BJ (cell line): ENCODE results near the gene DLG2. TPM values are rescaled to one million over a fixed set of nuclear protein-coding genes. Genes with fewer than 3 reads are reported as not detected.

Experiments
- CTCF ChIA-PET: fragments of 350-600 bp; formaldehyde crosslinking; extraction: SDS; loops from one replicate; lab custom pipeline; 2021; ENCODE audit warnings: antibody characterized with exemption, inconsistent platforms; lab: Yijun Ruan, JAX
- POLR2A ChIA-PET: fragments of 300-600 bp; sonication (Branson Sonifier 250); formaldehyde crosslinking; extraction: SDS; loops from one replicate; lab custom pipeline; 2021; ENCODE audit warnings: antibody characterized with exemption; lab: Charles Lee
- DNase-seq: peaks from one replicate; pipeline ENCODE4 v3.0.0-alpha.2; 2011; ENCODE audit warnings: low read depth
- H3K27me3 ChIP-seq: 2 replicates; pipeline ENCODE4 v1.6.0; 2011; ENCODE audit warnings: low read length; ENCODE audit not compliant: control insufficient read depth, insufficient read depth
- H3K36me3 ChIP-seq: 2 replicates; pipeline ENCODE4 v1.5.1; 2011; ENCODE audit warnings: low read length; ENCODE audit not compliant: control insufficient read depth, insufficient read depth
- H3K4me3 ChIP-seq: 2 replicates; pipeline ENCODE4 v1.5.1; 2011; ENCODE audit warnings: low read depth, mild to moderate bottlenecking, control low read depth, low read length
- polyA plus RNA-seq: library from polyadenylated mRNA; depleted of rRNA; stranded (reverse); fragments of >200 nt; gene quantifications from 2 replicates; pipeline ENCODE4 v1.2.3, GENCODE V29; 2011
- TF ChIP-seq, protein P1 (sequence below): IDR thresholded peaks from 2 replicates; pipeline ENCODE4 v1.5.1; 2011; ENCODE audit warnings: low read depth, mild to moderate bottlenecking, control low read depth, inconsistent platforms, low read length, moderate library complexity; ENCODE audit not compliant: insufficient read depth

DLG2 gene
- polyA plus RNA-seq, 1 experiment: 0.28 TPM

DNA sequence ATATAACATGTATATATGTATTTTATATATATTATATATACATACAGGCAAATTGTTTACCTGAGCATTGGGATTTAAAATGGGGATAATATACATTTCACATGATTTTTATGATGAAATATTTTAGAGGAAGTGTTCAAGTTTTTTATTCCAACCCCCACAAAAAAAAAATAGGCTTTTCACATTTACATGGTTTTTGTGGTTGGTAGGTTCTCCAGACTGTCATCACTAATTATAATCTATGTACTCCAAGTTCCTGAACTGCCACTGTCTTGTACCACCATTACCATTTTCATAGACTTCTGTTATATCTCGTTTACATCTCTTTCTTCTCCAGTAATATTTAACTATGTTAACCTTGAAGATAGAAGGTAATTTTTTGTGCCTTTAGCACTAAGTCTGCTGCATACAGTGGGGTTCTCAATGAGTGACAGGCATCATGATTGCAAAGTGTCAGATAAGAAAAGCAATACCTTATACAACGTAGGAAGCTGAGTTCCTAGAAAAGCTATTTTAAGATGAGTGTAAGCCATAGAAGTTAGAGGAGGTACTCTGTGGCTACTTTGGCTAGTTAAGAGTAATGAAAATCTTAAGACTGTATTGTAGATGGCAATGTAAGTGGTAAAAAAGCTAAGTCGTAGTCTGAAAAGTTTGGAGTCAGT, 25.8 kb upstream of the DLG2 start:
- TF ChIP-seq, protein P1, sequence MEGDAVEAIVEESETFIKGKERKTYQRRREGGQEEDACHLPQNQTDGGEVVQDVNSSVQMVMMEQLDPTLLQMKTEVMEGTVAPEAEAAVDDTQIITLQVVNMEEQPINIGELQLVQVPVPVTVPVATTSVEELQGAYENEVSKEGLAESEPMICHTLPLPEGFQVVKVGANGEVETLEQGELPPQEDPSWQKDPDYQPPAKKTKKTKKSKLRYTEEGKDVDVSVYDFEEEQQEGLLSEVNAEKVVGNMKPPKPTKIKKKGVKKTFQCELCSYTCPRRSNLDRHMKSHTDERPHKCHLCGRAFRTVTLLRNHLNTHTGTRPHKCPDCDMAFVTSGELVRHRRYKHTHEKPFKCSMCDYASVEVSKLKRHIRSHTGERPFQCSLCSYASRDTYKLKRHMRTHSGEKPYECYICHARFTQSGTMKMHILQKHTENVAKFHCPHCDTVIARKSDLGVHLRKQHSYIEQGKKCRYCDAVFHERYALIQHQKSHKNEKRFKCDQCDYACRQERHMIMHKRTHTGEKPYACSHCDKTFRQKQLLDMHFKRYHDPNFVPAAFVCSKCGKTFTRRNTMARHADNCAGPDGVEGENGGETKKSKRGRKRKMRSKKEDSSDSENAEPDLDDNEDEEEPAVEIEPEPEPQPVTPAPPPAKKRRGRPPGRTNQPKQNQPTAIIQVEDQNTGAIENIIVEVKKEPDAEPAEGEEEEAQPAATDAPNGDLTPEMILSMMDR: no peak
- Histone ChIP-seq H3K27me3 (no peaks in the 10 kb centered on the region), H3K4me3 (no peak overlapping the region), H3K36me3 (no peaks in the 10 kb centered on the region)
- CTCF ChIA-PET: no interaction called here
- DNase-seq: no peak
- POLR2A ChIA-PET: no interaction called here

DNA sequence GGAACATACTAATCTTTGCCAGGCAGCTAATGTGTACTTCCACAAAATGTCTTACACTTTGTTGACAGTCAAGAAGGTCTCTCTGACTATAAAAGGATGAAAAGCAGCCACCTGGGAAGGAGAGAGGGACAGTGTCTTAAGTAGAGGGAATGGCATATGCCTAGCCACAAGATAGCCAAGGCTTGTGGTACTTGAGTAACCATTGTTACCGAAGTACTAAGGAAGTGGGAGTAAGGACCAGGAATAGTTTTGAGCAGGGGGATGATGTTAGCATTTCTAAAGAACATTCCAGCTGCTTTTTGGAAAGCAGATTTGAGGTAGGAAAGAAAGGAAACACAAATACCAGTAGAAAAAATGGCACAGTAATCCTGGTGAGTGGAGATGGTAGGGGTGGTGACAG, 24.0 kb upstream of the DLG2 start:
- POLR2A ChIA-PET: no interaction called here
- H3K36me3 ChIP-seq: no peaks in the 10 kb centered on the region
- TF ChIP-seq, protein P1: no peak
- no peaks in the 10 kb centered on the region for H3K27me3 ChIP-seq
- DNase-seq: no peak
- CTCF ChIA-PET: no interaction called here
- no peak overlapping the region for H3K4me3 ChIP-seq

DNA sequence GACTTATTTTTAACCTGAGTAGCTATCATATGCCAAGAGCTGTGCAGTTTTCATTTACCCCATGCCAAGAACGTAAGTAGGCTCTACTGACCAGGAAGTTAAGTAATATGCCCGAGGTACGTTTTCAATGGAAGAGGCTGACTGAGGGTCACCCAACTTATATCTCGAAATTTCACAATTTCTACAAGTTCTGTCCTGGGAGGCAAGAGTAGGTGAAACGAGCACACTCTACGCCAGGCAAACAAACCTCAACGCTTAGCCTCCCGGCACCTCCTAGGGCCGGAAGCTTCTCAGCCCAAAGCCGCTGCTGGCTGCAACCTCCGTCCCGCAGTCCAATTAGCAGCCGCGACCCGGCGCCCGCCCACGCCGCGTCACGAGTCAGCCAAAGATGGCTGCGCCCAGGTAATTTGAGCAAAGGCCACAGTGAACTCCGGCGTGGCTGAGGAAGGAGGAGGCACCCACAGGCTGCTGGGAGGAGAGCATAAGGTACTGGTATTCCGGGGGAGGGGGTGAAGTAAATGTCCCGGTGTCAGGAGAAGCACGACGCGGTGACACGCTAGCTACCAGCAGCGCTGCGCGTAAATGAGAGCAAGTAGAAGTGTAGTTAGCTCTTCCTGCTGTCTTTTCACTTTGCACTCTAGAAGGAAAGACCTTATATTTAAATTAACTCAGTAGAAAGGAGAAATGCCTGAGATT, 20.6 kb upstream of the DLG2 start, which contains the start of gene TMEM126A:
TSS of gene TMEM126A (plus strand) at position 364 of the 696 bp plus-strand sequence. CDS start 2,289 bp downstream, outside the sequence.
- TF ChIP-seq, protein P1: no peak
- no peaks in the 10 kb centered on the region for H3K36me3 ChIP-seq
- ChIA-PET POLR2A (interaction anchor here (0.6 to 1.2 kb wide), 3 partner anchors 10 to 615 kb away, joined by 3 to 7 read pairs (median 4); partner anchors contain the start of gene TMEM126B), CTCF (interaction anchor here (0.5 to 0.9 kb wide), 2 partner anchors 53 to 208 kb away, joined by 3 to 4 read pairs; partner anchors contain the start of gene CCDC83)
- DNase-seq: no peak
- no peaks in the 10 kb centered on the region for H3K27me3 ChIP-seq
- peak within 1 kb of the TSS; percentile 86 for H3K4me3 ChIP-seq

DNA sequence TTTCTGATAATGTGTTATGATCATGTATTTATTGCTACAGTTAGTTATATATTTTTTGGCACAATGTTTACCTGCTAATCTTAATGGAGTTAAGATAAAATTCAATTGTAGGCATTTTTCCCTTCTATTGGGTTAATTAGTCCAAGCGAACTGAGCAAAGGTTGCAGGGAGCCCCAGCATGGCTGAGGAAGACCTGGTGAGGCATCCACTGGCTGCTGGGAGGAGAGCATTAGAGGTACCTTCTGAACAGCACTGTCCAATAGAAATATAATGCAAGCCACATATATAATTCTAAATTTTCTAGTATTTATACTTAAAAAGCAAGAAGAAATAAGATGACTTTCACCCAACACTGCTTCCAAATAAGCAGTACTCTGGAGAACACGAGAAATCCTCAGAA, 19.9 kb upstream of the DLG2 start:
- Histone ChIP-seq H3K36me3 (no peaks in the 10 kb centered on the region), H3K4me3 (peak overlapping the region; percentile 86), H3K27me3 (no peaks in the 10 kb centered on the region)
- CTCF ChIA-PET: no interaction called here
- TF ChIP-seq, protein P1: no peak
- POLR2A ChIA-PET: interaction anchor here (0.6 to 1.2 kb wide), 2 partner anchors 9 to 19 kb away, joined by 3 to 4 read pairs; partner anchors contain the start of gene TMEM126B
- DNase-seq: no peak

DNA sequence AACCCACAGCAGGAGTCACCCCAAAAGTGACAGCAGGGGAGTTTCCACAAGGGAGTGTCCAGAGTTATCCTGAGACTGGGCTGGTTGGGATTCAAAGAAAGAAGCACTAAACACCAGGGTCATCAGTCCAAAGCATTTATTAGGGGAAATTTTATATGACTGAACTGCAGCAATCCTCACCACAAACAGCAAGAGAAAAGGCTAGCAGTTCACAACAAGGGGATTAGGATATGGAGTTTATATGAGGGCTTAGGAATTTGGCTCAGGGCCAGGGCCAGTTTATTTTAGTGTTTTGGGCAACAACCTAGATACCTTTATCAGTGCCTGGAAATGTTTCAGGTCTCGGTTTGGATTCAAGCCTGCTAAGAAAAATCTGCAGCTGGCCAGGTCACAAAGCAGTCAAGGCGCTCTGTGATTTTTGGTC, 16.1 kb upstream of the DLG2 start:
- POLR2A ChIA-PET: no interaction called here
- no peak for DNase-seq
- CTCF ChIA-PET: no interaction called here
- TF ChIP-seq, protein P1: no peak
- H3K27me3 ChIP-seq: no peaks in the 10 kb centered on the region
- H3K4me3 ChIP-seq: no peak overlapping the region
- no peaks in the 10 kb centered on the region for H3K36me3 ChIP-seq
